HEK293T (cell line): Measurements from ENCODE around the gene NDUFB7.

Experiments
- ARNT ChIP-seq: fragments of 450-650 bp; IDR thresholded peaks from 2 replicates; pipeline ENCODE4 v1.6.1; 2017; ENCODE audit warnings: mild to moderate bottlenecking
- FOXA1 ChIP-seq: fragments of 450-650 bp; IDR thresholded peaks from 2 replicates; pipeline ENCODE4 v1.6.1; 2016; ENCODE audit warnings: mild to moderate bottlenecking
- L3MBTL2 ChIP-seq: fragments of 450-650 bp; conservative IDR thresholded peaks from 2 replicates; pipeline ENCODE4 v1.6.1; 2016; ENCODE audit warnings: mild to moderate bottlenecking
- NFRKB ChIP-seq: fragments of 450-650 bp; IDR thresholded peaks from 2 replicates; pipeline ENCODE4 v1.6.1; 2016; ENCODE audit warnings: mild to moderate bottlenecking, moderate library complexity
- SP1 ChIP-seq: fragments of 450-650 bp; IDR thresholded peaks from 2 replicates; pipeline ENCODE4 v1.6.1; 2017
- SUZ12 ChIP-seq: fragments of 450-650 bp; IDR thresholded peaks from 2 replicates; pipeline ENCODE4 v1.6.1; 2016; ENCODE audit warnings: mild to moderate bottlenecking
- ZNF384 ChIP-seq: fragments of 450-650 bp; IDR thresholded peaks from 2 replicates; pipeline ENCODE4 v1.6.1; 2016
- TF ChIP-seq, protein P1 (sequence below): fragments of 450-650 bp; IDR thresholded peaks from 2 replicates; pipeline ENCODE4 v1.6.1; 2016

DNA sequence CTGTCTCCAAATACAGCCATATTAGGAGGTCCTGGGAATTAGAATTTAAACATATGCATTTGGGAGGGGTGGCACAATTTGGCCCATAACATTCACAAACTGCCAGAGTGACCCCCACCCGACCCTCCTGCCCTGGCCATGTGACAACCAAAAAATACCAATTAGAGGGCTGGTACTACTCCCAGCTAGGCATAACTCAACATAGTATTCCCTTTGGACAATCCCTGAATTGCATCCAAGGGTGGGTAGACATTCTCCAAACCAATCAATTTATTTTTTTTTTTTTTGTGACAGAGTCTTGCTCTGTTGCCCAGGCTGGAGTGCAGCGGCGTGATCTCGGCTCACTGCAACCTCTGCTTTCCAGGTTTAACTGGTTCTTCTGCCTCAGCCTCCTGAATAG, 40.8 kb upstream of the NDUFB7 start:
- TF ChIP-seq L3MBTL2 (no peak), ARNT (no peak), NFRKB (no peak), FOXA1 (no peak), ZNF384 (no peak), SUZ12 (no peak), SP1 (no peak)
- TF ChIP-seq, protein P1, sequence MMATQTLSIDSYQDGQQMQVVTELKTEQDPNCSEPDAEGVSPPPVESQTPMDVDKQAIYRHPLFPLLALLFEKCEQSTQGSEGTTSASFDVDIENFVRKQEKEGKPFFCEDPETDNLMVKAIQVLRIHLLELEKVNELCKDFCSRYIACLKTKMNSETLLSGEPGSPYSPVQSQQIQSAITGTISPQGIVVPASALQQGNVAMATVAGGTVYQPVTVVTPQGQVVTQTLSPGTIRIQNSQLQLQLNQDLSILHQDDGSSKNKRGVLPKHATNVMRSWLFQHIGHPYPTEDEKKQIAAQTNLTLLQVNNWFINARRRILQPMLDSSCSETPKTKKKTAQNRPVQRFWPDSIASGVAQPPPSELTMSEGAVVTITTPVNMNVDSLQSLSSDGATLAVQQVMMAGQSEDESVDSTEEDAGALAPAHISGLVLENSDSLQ, result no peak
